ENCODE measurements around the gene RASA4.
"Not testable (repeated sequence)": the region's sequence is repeated elsewhere in the genome, so short reads cannot be mapped to it uniquely, and the experiment has no call there.

The RASA4 gene

DNA sequence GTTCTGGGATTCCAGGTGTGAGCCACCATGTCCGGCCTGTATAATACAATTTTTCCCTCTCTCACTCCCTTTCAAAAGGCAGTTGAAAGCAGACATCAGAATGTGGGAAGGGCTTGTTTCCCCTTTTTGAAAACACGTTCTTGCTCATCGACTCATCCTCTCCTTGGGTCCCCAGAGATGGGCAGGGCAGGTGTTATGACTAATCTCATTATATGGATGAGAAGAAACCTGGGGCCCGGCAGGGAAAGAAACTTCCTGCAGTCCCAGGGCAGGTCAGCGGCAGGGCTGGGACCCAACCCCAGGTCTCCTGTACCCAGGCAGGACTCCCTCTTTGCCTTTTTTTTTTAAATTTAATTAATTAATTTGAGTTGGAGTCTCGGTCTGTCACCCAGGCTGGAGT is 70.2 kb downstream of the RASA4 start:
- H3K36me3 ChIP-seq (ENCODE audit: insufficient read depth, low read length); H3K4me1 ChIP-seq (ENCODE audit: insufficient read depth, low read length); ATAC-seq (ENCODE audit: insufficient read depth, low read depth); H3K4me2 ChIP-seq (ENCODE audit: insufficient read depth, low read length); H3K79me2 ChIP-seq (ENCODE audit: insufficient read depth, low read length); H3K4me3 ChIP-seq (ENCODE audit: low read depth in 1 of 2, low read length in 2 of 2); H2AFZ ChIP-seq (ENCODE audit: low read depth, low read length); H3K9me3 ChIP-seq (ENCODE audit: insufficient read depth, low read length, severe bottlenecking); H3K27me3 ChIP-seq (ENCODE audit: insufficient read depth, low read length, poor library complexity); H4K20me1 ChIP-seq (ENCODE audit: insufficient read depth, low read length); DNase-seq; H3K27ac ChIP-seq (ENCODE audit: low read length); H3K9ac ChIP-seq (ENCODE audit: low read depth, low read length): not testable (repeated sequence)

GRCh38 chr7:102545288-102545687 is 71.3 kb downstream of the RASA4 start:
- not testable (repeated sequence) for H3K4me3 ChIP-seq (ENCODE audit: low read depth in 1 of 2, low read length in 2 of 2); H3K9ac ChIP-seq (ENCODE audit: low read depth, low read length); DNase-seq; H3K4me2 ChIP-seq (ENCODE audit: insufficient read depth, low read length); H3K79me2 ChIP-seq (ENCODE audit: insufficient read depth, low read length); H4K20me1 ChIP-seq (ENCODE audit: insufficient read depth, low read length); H3K36me3 ChIP-seq (ENCODE audit: insufficient read depth, low read length); H3K27me3 ChIP-seq (ENCODE audit: insufficient read depth, low read length, poor library complexity); H3K4me1 ChIP-seq (ENCODE audit: insufficient read depth, low read length); H3K9me3 ChIP-seq (ENCODE audit: insufficient read depth, low read length, severe bottlenecking); ATAC-seq (ENCODE audit: insufficient read depth, low read depth); H3K27ac ChIP-seq (ENCODE audit: low read length); H2AFZ ChIP-seq (ENCODE audit: low read depth, low read length)

GRCh38 chr7:102544372-102544771 is 72.2 kb downstream of the RASA4 start:
- H3K27ac ChIP-seq (ENCODE audit: low read length); DNase-seq; H3K27me3 ChIP-seq (ENCODE audit: insufficient read depth, low read length, poor library complexity); H3K4me2 ChIP-seq (ENCODE audit: insufficient read depth, low read length); ATAC-seq (ENCODE audit: insufficient read depth, low read depth); H3K36me3 ChIP-seq (ENCODE audit: insufficient read depth, low read length); H3K4me3 ChIP-seq (ENCODE audit: low read depth in 1 of 2, low read length in 2 of 2); H2AFZ ChIP-seq (ENCODE audit: low read depth, low read length); H3K4me1 ChIP-seq (ENCODE audit: insufficient read depth, low read length); H4K20me1 ChIP-seq (ENCODE audit: insufficient read depth, low read length); H3K9ac ChIP-seq (ENCODE audit: low read depth, low read length); H3K79me2 ChIP-seq (ENCODE audit: insufficient read depth, low read length); H3K9me3 ChIP-seq (ENCODE audit: insufficient read depth, low read length, severe bottlenecking): not testable (repeated sequence)

DNA sequence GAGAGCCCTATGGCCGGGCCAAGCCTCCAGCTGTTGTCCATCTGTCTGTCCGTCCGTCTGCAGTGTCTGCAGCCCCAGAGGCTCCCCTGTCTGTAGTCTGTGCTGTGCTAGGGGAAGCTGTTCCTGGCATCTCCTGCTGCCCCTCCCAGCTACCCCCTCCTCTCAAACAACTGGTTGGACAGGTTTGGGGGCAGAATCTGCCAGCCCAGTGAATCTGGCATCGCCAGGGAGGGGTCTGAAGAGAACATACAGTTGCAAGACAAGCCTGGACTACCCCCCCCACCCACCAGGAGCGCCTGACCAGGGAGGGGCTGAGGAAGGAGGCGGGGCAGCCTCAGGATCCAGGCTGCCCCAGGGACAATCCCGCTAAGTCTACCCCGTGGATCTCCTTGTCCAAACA is 73.0 kb downstream of the RASA4 start, which contains the start of gene UPK3BL2:
TSS of gene UPK3BL2 (minus strand) at position 101 of the 400 bp plus-strand sequence. CDS start at position 41, 60 bp downstream.
- not testable (repeated sequence) for H2AFZ ChIP-seq (ENCODE audit: low read depth, low read length); H3K4me3 ChIP-seq (ENCODE audit: low read depth in 1 of 2, low read length in 2 of 2); H3K79me2 ChIP-seq (ENCODE audit: insufficient read depth, low read length); H3K27me3 ChIP-seq (ENCODE audit: insufficient read depth, low read length, poor library complexity); H3K36me3 ChIP-seq (ENCODE audit: insufficient read depth, low read length); H3K9me3 ChIP-seq (ENCODE audit: insufficient read depth, low read length, severe bottlenecking); H3K27ac ChIP-seq (ENCODE audit: low read length); ATAC-seq (ENCODE audit: insufficient read depth, low read depth); H3K9ac ChIP-seq (ENCODE audit: low read depth, low read length); H3K4me1 ChIP-seq (ENCODE audit: insufficient read depth, low read length); H4K20me1 ChIP-seq (ENCODE audit: insufficient read depth, low read length); DNase-seq; H3K4me2 ChIP-seq (ENCODE audit: insufficient read depth, low read length)

DNA sequence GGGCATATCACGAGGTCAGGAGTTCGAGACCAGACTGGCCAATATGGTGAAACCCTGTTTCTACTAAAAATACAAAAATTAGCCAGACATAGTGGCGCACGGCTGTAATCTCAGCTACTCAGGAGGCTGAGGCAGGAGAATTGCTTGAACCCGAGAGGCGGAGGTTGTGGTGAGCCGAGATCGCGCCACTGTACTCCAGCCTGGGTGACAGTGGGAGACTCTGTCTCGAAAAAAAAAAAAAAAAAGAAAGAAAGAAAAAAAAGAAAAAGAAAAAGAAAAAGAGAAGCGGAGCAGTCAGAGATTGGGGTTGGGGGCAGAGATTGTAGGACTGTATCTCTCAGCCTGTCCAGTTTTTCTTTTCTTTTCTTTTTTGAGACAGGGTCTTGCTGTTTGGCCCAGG is 73.8 kb downstream of the RASA4 start:
- not testable (repeated sequence) for H3K4me3 ChIP-seq (ENCODE audit: low read depth in 1 of 2, low read length in 2 of 2); H3K27ac ChIP-seq (ENCODE audit: low read length); H3K4me2 ChIP-seq (ENCODE audit: insufficient read depth, low read length); H2AFZ ChIP-seq (ENCODE audit: low read depth, low read length); H3K9ac ChIP-seq (ENCODE audit: low read depth, low read length); H3K79me2 ChIP-seq (ENCODE audit: insufficient read depth, low read length); DNase-seq; H3K4me1 ChIP-seq (ENCODE audit: insufficient read depth, low read length); H3K9me3 ChIP-seq (ENCODE audit: insufficient read depth, low read length, severe bottlenecking); H3K36me3 ChIP-seq (ENCODE audit: insufficient read depth, low read length); ATAC-seq (ENCODE audit: insufficient read depth, low read depth); H4K20me1 ChIP-seq (ENCODE audit: insufficient read depth, low read length); H3K27me3 ChIP-seq (ENCODE audit: insufficient read depth, low read length, poor library complexity)

DNA sequence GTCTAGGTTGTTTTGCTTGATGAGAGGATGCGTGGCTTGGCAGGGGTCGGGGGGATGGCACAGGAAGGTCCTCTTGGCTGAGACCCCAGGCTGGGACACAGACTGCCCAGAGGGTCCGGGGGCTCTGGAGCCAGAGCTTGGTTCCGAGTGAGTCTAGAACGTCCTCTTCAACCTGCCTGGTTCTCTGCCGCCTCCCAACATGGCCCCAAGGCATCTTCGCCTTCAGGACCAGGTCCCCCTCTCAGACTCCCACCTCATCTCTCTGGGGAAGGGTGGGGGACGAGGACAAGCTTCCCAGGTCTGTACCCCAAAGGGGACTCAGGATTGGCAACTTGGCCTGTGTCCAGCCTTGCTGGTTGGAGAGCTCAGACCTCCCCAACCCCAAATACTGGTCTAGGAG is 74.5 kb downstream of the RASA4 start:
- H3K36me3 ChIP-seq (ENCODE audit: insufficient read depth, low read length); H3K4me1 ChIP-seq (ENCODE audit: insufficient read depth, low read length); H3K9me3 ChIP-seq (ENCODE audit: insufficient read depth, low read length, severe bottlenecking); H3K79me2 ChIP-seq (ENCODE audit: insufficient read depth, low read length); H2AFZ ChIP-seq (ENCODE audit: low read depth, low read length); H3K27ac ChIP-seq (ENCODE audit: low read length); H3K27me3 ChIP-seq (ENCODE audit: insufficient read depth, low read length, poor library complexity); H3K4me3 ChIP-seq (ENCODE audit: low read depth in 1 of 2, low read length in 2 of 2); ATAC-seq (ENCODE audit: insufficient read depth, low read depth); H3K9ac ChIP-seq (ENCODE audit: low read depth, low read length); H4K20me1 ChIP-seq (ENCODE audit: insufficient read depth, low read length); DNase-seq; H3K4me2 ChIP-seq (ENCODE audit: insufficient read depth, low read length): not testable (repeated sequence)

DNA sequence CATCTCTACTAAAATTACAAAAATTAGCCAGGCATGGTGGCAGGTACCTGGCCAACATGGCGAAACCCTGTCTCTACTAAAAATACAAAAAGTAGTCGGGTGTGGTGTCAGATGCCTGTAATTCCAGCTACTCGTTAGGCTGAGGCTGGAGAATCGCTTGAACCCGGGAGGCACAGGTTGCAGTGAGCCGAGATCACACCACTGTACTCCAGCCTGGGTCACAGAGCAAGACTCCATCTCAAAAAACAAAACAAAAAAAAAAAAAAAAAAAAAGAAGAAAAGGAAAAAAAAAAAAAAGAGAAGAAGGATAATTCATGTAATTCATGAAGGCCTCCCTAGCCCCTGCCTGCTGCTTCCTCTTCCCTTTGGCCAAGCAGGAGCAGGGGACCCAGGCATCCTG is 76.0 kb downstream of the RASA4 start:
- H3K27ac ChIP-seq (ENCODE audit: low read length); ATAC-seq (ENCODE audit: insufficient read depth, low read depth); H3K4me2 ChIP-seq (ENCODE audit: insufficient read depth, low read length); H2AFZ ChIP-seq (ENCODE audit: low read depth, low read length); H3K36me3 ChIP-seq (ENCODE audit: insufficient read depth, low read length); H3K9ac ChIP-seq (ENCODE audit: low read depth, low read length); H3K27me3 ChIP-seq (ENCODE audit: insufficient read depth, low read length, poor library complexity); H3K9me3 ChIP-seq (ENCODE audit: insufficient read depth, low read length, severe bottlenecking); H3K79me2 ChIP-seq (ENCODE audit: insufficient read depth, low read length); H4K20me1 ChIP-seq (ENCODE audit: insufficient read depth, low read length); H3K4me1 ChIP-seq (ENCODE audit: insufficient read depth, low read length); DNase-seq; H3K4me3 ChIP-seq (ENCODE audit: low read depth in 1 of 2, low read length in 2 of 2): not testable (repeated sequence)

- H3K79me2 ChIP-seq (ENCODE audit: insufficient read depth, low read length); H4K20me1 ChIP-seq (ENCODE audit: insufficient read depth, low read length); H3K27me3 ChIP-seq (ENCODE audit: insufficient read depth, low read length, poor library complexity); H3K9ac ChIP-seq (ENCODE audit: low read depth, low read length); H3K4me1 ChIP-seq (ENCODE audit: insufficient read depth, low read length); ATAC-seq (ENCODE audit: insufficient read depth, low read depth); H3K36me3 ChIP-seq (ENCODE audit: insufficient read depth, low read length); DNase-seq; H3K27ac ChIP-seq (ENCODE audit: low read length); H3K4me3 ChIP-seq (ENCODE audit: low read depth in 1 of 2, low read length in 2 of 2); H2AFZ ChIP-seq (ENCODE audit: low read depth, low read length); H3K9me3 ChIP-seq (ENCODE audit: insufficient read depth, low read length, severe bottlenecking); H3K4me2 ChIP-seq (ENCODE audit: insufficient read depth, low read length): not testable (repeated sequence)
These were observed 81.4 kb downstream of the RASA4 start for GRCh38 chr7:102535062-102535615.
